ENCODE results near the gene LYRM4. TPM values are rescaled to one million over a fixed set of nuclear protein-coding genes. Genes with fewer than 3 reads are reported as not detected.

LYRM4 gene
- polyA plus RNA-seq, 1 donor from 2014 or later: 29.3 TPM

DNA sequence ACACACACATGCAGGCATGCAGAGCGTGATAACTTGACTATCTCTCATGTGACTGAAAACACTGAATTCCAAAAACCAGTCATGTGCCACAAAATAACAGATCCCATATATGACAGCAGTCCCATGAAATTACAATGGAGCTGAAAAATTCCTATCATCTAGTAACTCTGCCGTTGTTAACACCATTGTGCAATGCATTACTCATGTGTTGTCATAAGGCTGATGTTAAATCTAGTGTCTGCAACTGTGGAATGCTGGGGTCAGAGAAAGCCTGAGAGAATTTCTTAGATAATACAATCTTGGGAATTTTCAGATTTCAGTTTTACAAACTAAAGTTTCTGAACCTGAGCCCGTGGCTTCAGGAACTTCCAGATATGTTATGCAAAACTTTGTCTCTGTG is 70.2 kb downstream of the LYRM4 start:
- Histone ChIP-seq H3K4me3 (ENCODE audit: low read length) (no peak overlapping the region), H2AFZ (ENCODE audit: low read depth, low read length) (no peak overlapping the region), H3F3A (ENCODE audit: insufficient read depth, low read length, poor library complexity, severe bottlenecking) (no peaks in the 10 kb centered on the region), H3K27me3 (ENCODE audit: insufficient read depth, low read depth, low read length) (no peaks in the 10 kb centered on the region), H3K9me3 (ENCODE audit: low read length) (no peaks in the 10 kb centered on the region), H3K36me3 (ENCODE audit: insufficient read depth, low read length) (no peaks in the 10 kb centered on the region), H4K20me1 (ENCODE audit: insufficient read depth) (no peaks in the 10 kb centered on the region), H3K9me2 (ENCODE audit: insufficient read depth, low read length) (no peaks in the 10 kb centered on the region), H3K4me2 (ENCODE audit: low read length) (no peak overlapping the region), H3K79me2 (replicated peaks; ENCODE audit: insufficient read depth, low read length) (no peaks in the 10 kb centered on the region), H3K9ac (ENCODE audit: low read length) (no peak overlapping the region), H3K27ac (ENCODE audit: low read length) (no peak overlapping the region)
- TF ChIP-seq EZH2 (IDR thresholded peaks at IDR 0.05; ENCODE audit: borderline replicate concordance, insufficient read depth, low read length, poor library complexity, severe bottlenecking): no peak
- TF ChIP-seq, protein P1, sequence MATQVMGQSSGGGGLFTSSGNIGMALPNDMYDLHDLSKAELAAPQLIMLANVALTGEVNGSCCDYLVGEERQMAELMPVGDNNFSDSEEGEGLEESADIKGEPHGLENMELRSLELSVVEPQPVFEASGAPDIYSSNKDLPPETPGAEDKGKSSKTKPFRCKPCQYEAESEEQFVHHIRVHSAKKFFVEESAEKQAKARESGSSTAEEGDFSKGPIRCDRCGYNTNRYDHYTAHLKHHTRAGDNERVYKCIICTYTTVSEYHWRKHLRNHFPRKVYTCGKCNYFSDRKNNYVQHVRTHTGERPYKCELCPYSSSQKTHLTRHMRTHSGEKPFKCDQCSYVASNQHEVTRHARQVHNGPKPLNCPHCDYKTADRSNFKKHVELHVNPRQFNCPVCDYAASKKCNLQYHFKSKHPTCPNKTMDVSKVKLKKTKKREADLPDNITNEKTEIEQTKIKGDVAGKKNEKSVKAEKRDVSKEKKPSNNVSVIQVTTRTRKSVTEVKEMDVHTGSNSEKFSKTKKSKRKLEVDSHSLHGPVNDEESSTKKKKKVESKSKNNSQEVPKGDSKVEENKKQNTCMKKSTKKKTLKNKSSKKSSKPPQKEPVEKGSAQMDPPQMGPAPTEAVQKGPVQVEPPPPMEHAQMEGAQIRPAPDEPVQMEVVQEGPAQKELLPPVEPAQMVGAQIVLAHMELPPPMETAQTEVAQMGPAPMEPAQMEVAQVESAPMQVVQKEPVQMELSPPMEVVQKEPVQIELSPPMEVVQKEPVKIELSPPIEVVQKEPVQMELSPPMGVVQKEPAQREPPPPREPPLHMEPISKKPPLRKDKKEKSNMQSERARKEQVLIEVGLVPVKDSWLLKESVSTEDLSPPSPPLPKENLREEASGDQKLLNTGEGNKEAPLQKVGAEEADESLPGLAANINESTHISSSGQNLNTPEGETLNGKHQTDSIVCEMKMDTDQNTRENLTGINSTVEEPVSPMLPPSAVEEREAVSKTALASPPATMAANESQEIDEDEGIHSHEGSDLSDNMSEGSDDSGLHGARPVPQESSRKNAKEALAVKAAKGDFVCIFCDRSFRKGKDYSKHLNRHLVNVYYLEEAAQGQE (IDR thresholded peaks at IDR 0.05; ENCODE audit: borderline replicate concordance): no peak

DNA sequence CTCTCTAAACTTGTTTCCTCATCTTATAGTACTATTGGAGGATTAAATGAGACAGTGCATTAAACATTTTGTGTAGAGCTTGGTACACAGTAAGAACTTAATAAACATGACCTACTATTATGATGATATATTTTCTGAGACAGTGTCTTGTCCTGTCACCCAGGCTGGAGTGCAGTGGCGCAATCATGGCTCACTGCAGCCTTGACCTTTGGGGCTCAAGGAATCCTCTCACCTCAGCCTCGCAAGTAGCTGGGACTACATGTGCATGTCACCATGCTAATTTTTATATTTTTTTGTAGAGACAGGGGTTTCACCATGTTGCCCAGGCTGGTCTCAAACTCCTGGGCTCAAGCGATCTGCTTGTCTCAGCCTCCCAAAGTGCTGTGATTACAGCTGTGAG is 72.1 kb downstream of the LYRM4 start:
- Histone ChIP-seq H3K9me3 (ENCODE audit: low read length) (no peaks in the 10 kb centered on the region), H3K4me2 (ENCODE audit: low read length) (no peak overlapping the region), H3K36me3 (ENCODE audit: insufficient read depth, low read length) (no peaks in the 10 kb centered on the region), H3K9ac (ENCODE audit: low read length) (no peak overlapping the region), H3K4me3 (ENCODE audit: low read length) (no peak overlapping the region), H3K9me2 (ENCODE audit: insufficient read depth, low read length) (no peaks in the 10 kb centered on the region), H3K27me3 (ENCODE audit: insufficient read depth, low read depth, low read length) (no peaks in the 10 kb centered on the region), H3F3A (ENCODE audit: insufficient read depth, low read length, poor library complexity, severe bottlenecking) (no peaks in the 10 kb centered on the region), H3K79me2 (replicated peaks; ENCODE audit: insufficient read depth, low read length) (no peaks in the 10 kb centered on the region), H3K27ac (ENCODE audit: low read length) (no peak overlapping the region), H2AFZ (ENCODE audit: low read depth, low read length) (no peak overlapping the region), H4K20me1 (ENCODE audit: insufficient read depth) (no peaks in the 10 kb centered on the region)
- TF ChIP-seq POLR2AphosphoS5 (IDR thresholded peaks at IDR 0.05): no peak
- no peak for TF ChIP-seq EZH2 (IDR thresholded peaks at IDR 0.05; ENCODE audit: borderline replicate concordance, insufficient read depth, low read length, poor library complexity, severe bottlenecking)
- TF ChIP-seq, protein P1 (IDR thresholded peaks at IDR 0.05; ENCODE audit: borderline replicate concordance): no peak
- no peak for TF ChIP-seq RAD21 (conservative IDR thresholded peaks at IDR 0.05)

DNA sequence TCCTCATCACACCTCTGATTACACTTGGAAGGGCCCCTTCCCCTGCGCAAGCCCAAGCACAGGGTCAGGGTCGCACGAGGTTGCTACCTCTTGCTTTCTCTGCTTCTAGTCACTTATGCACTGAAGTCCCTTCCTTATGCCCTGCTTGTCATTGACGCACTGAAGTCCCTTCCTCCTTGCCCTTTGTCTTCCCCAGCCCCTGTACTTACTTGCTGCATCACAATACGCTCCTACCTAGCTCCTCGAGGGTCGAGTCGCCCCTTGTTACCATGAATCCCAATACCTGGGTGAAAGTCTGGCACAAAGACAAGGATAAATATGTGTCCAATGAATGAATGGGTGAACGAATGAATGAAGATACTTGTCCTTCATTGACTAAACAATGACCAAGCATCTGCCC is 75.9 kb downstream of the LYRM4 start:
- Histone ChIP-seq H3K4me3 (ENCODE audit: low read length) (no peak overlapping the region), H2AFZ (ENCODE audit: low read depth, low read length) (no peak overlapping the region), H3K4me2 (ENCODE audit: low read length) (no peak overlapping the region), H4K20me1 (ENCODE audit: insufficient read depth) (no peaks in the 10 kb centered on the region), H3K9ac (ENCODE audit: low read length) (no peak overlapping the region), H3K27me3 (ENCODE audit: insufficient read depth, low read depth, low read length) (no peaks in the 10 kb centered on the region), H3K36me3 (ENCODE audit: insufficient read depth, low read length) (no peaks in the 10 kb centered on the region), H3K9me3 (ENCODE audit: low read length) (no peaks in the 10 kb centered on the region), H3F3A (ENCODE audit: insufficient read depth, low read length, poor library complexity, severe bottlenecking) (no peaks in the 10 kb centered on the region), H3K9me2 (ENCODE audit: insufficient read depth, low read length) (no peaks in the 10 kb centered on the region), H3K27ac (ENCODE audit: low read length) (no peak overlapping the region), H3K79me2 (replicated peaks; ENCODE audit: insufficient read depth, low read length) (no peaks in the 10 kb centered on the region)
- TF ChIP-seq TAF1 (IDR thresholded peaks at IDR 0.05; ENCODE audit: low read depth): no peak
- TF ChIP-seq EZH2 (IDR thresholded peaks at IDR 0.05; ENCODE audit: borderline replicate concordance, insufficient read depth, low read length, poor library complexity, severe bottlenecking): no peak
- no peak for TF ChIP-seq MXI1 (conservative IDR thresholded peaks at IDR 0.05; ENCODE audit: poor library complexity, severe bottlenecking)
- no peak for TF ChIP-seq SMC3 (conservative IDR thresholded peaks at IDR 0.05; ENCODE audit: poor library complexity)
- TF ChIP-seq, protein P2, sequence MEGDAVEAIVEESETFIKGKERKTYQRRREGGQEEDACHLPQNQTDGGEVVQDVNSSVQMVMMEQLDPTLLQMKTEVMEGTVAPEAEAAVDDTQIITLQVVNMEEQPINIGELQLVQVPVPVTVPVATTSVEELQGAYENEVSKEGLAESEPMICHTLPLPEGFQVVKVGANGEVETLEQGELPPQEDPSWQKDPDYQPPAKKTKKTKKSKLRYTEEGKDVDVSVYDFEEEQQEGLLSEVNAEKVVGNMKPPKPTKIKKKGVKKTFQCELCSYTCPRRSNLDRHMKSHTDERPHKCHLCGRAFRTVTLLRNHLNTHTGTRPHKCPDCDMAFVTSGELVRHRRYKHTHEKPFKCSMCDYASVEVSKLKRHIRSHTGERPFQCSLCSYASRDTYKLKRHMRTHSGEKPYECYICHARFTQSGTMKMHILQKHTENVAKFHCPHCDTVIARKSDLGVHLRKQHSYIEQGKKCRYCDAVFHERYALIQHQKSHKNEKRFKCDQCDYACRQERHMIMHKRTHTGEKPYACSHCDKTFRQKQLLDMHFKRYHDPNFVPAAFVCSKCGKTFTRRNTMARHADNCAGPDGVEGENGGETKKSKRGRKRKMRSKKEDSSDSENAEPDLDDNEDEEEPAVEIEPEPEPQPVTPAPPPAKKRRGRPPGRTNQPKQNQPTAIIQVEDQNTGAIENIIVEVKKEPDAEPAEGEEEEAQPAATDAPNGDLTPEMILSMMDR (IDR thresholded peaks at IDR 0.05; ENCODE audit: poor library complexity, severe bottlenecking): no peak
- TF ChIP-seq, protein P1 (IDR thresholded peaks at IDR 0.05; ENCODE audit: borderline replicate concordance): no peak
- TF ChIP-seq RAD21 (conservative IDR thresholded peaks at IDR 0.05): no peak
- no peak for TF ChIP-seq POLR2AphosphoS5 (IDR thresholded peaks at IDR 0.05)
- no peak for TF ChIP-seq EP300 (conservative IDR thresholded peaks at IDR 0.05; ENCODE audit: poor library complexity, severe bottlenecking)

Measured in neural cell (in vitro differentiated cells).